Astrocyte (in vitro differentiated cells and primary cell): Measurements from ENCODE around the gene KRTAP1-1. TPM values are rescaled to one million over a fixed set of nuclear protein-coding genes. Genes with fewer than 3 reads are reported as not detected.

Experiments used
- DNase-seq: peaks from one replicate; pipeline ENCODE4 v3.0.0-alpha.2; 2010; ENCODE audit warnings: low read depth
- FAIRE-seq: peaks from 2 replicates; lab custom pipeline; 2011; peaks lifted over from hg19 to GRCh38; lab: Jason Lieb, UNC
- H2AFZ ChIP-seq: 2 replicates; pipeline ENCODE4 v1.6.0; 2012; ENCODE audit warnings: low read depth, low read length, inconsistent platforms
- H3K27ac ChIP-seq: 2 replicates; pipeline ENCODE4 v1.5.1; 2011; ENCODE audit warnings: low read depth, low read length, inconsistent platforms
- H3K27me3 ChIP-seq: 2 replicates; pipeline ENCODE4 v1.6.0; 2011; ENCODE audit warnings: low read length, inconsistent platforms; ENCODE audit not compliant: insufficient read depth
- H3K36me3 ChIP-seq: 2 replicates; pipeline ENCODE4 v1.5.1; 2011; ENCODE audit warnings: low read length, inconsistent platforms; ENCODE audit not compliant: insufficient read depth
- H3K4me1 ChIP-seq: 2 replicates; pipeline ENCODE4 v1.5.1; 2011; ENCODE audit warnings: low read length, inconsistent platforms; ENCODE audit not compliant: insufficient read depth
- H3K4me2 ChIP-seq: 2 replicates; pipeline ENCODE4 v1.6.0; 2012; ENCODE audit warnings: low read length, inconsistent platforms
- H3K4me3 ChIP-seq: 2 replicates; pipeline ENCODE4 v1.5.1; 2011; ENCODE audit warnings: low read depth, mild to moderate bottlenecking, low read length, inconsistent platforms; ENCODE audit not compliant: insufficient read depth
- H3K79me2 ChIP-seq: 2 replicates; pipeline ENCODE4 v1.6.0; 2012; ENCODE audit warnings: mild to moderate bottlenecking, low read length, inconsistent platforms; ENCODE audit not compliant: insufficient read depth
- H3K9ac ChIP-seq: 2 replicates; pipeline ENCODE4 v1.6.0; 2012; ENCODE audit warnings: mild to moderate bottlenecking, low read length, inconsistent platforms
- H3K9me3 ChIP-seq: 2 replicates; pipeline ENCODE4 v1.5.1; 2012; ENCODE audit warnings: low read depth, mild to moderate bottlenecking, low read length, inconsistent platforms; ENCODE audit not compliant: insufficient read depth
- H4K20me1 ChIP-seq: 2 replicates; pipeline ENCODE4 v1.6.0; 2012; ENCODE audit warnings: low read length, inconsistent platforms; ENCODE audit not compliant: insufficient read depth
- H3K27ac Mint-ChIP-seq: one replicate; pipeline ENCODE4 v1.8.0; 2021; ENCODE audit warnings: mild to moderate bottlenecking, mixed read lengths; ENCODE audit not compliant: unreplicated experiment
- H3K27me3 Mint-ChIP-seq: one replicate; pipeline ENCODE4 v1.8.0; 2021; ENCODE audit warnings: low read depth, mixed read lengths; ENCODE audit not compliant: unreplicated experiment
- H3K36me3 Mint-ChIP-seq: one replicate; pipeline ENCODE4 v1.8.0; 2021; ENCODE audit warnings: low read depth, mixed read lengths; ENCODE audit not compliant: unreplicated experiment
- H3K4me1 Mint-ChIP-seq: one replicate; pipeline ENCODE4 v1.8.0; 2021; ENCODE audit warnings: low read depth, mixed read lengths; ENCODE audit not compliant: unreplicated experiment
- H3K4me3 Mint-ChIP-seq: one replicate; pipeline ENCODE4 v1.8.0; 2021; ENCODE audit warnings: mild to moderate bottlenecking, moderate library complexity, mixed read lengths; ENCODE audit not compliant: unreplicated experiment
- H3K9me3 Mint-ChIP-seq: one replicate; pipeline ENCODE4 v1.8.0; 2021; ENCODE audit warnings: mild to moderate bottlenecking, mixed read lengths; ENCODE audit not compliant: unreplicated experiment
- CTCF ChIP-seq: IDR thresholded peaks from 2 replicates; pipeline ENCODE4 v1.5.1; 2011; ENCODE audit warnings: low read depth, mild to moderate bottlenecking, inconsistent platforms, low read length, moderate library complexity; ENCODE audit not compliant: insufficient read depth
- EZH2 ChIP-seq: IDR thresholded peaks from 2 replicates; pipeline ENCODE4 v1.6.1; 2012; ENCODE audit warnings: mild to moderate bottlenecking, low read length, inconsistent platforms; ENCODE audit not compliant: insufficient read depth
- total RNA-seq: library from RNA; stranded (reverse); gene quantifications from 2 replicates; pipeline ENCODE4 v1.2.1, GENCODE V29; 2021

Gene KRTAP1-1
- total RNA-seq, 1 donor from 2014 or later = not detected

- Mint-ChIP-seq H3K36me3 (no peaks in the 10 kb centered on the region), H3K27ac (no peak overlapping the region), H3K4me3 (no peak overlapping the region), H3K4me1 (no peaks in the 10 kb centered on the region), H3K27me3 (no peaks in the 10 kb centered on the region), H3K9me3 (no peaks in the 10 kb centered on the region)
- H3K4me1 ChIP-seq = no peaks in the 10 kb centered on the region
- H3K36me3 ChIP-seq = no peaks in the 10 kb centered on the region
- H3K4me2 ChIP-seq = no peak overlapping the region
- no peak for TF ChIP-seq CTCF
- no peak for TF ChIP-seq EZH2
- H3K9ac ChIP-seq = no peak overlapping the region
- no peaks in the 10 kb centered on the region for H3K79me2 ChIP-seq
- H3K9me3 ChIP-seq = no peaks in the 10 kb centered on the region
- no peak overlapping the region for H3K27ac ChIP-seq
- no peaks in the 10 kb centered on the region for H3K27me3 ChIP-seq
- FAIRE-seq (no peak), DNase-seq (no peak)
- no peak overlapping the region for H2AFZ ChIP-seq
- H4K20me1 ChIP-seq = no peaks in the 10 kb centered on the region
- H3K4me3 ChIP-seq = no peak overlapping the region
These were observed 25.8 kb downstream of the KRTAP1-1 start for GRCh38 chr17:41015454-41015853.

GRCh38 chr17:41013606-41014005, 27.6 kb downstream of the KRTAP1-1 start:
- H3K27ac ChIP-seq = no peak overlapping the region
- Mint-ChIP-seq H3K36me3 (no peaks in the 10 kb centered on the region), H3K27ac (peak overlapping the region; percentile 41), H3K4me1 (no peaks in the 10 kb centered on the region), H3K4me3 (no peak overlapping the region), H3K9me3 (no peaks in the 10 kb centered on the region), H3K27me3 (no peaks in the 10 kb centered on the region)
- no peaks in the 10 kb centered on the region for H3K79me2 ChIP-seq
- no peaks in the 10 kb centered on the region for H3K36me3 ChIP-seq
- no peaks in the 10 kb centered on the region for H3K4me1 ChIP-seq
- H3K9ac ChIP-seq = no peak overlapping the region
- no peaks in the 10 kb centered on the region for H3K9me3 ChIP-seq
- H3K27me3 ChIP-seq = no peaks in the 10 kb centered on the region
- DNase-seq (no peak), FAIRE-seq (no peak)
- no peaks in the 10 kb centered on the region for H4K20me1 ChIP-seq
- no peak overlapping the region for H2AFZ ChIP-seq
- H3K4me2 ChIP-seq = no peak overlapping the region
- no peak overlapping the region for H3K4me3 ChIP-seq
- no peak for TF ChIP-seq EZH2

GRCh38 chr17:41013181-41013580, 28.1 kb downstream of the KRTAP1-1 start:
- no peak for FAIRE-seq
- H3K9ac ChIP-seq = no peak overlapping the region
- no peak overlapping the region for H2AFZ ChIP-seq
- Mint-ChIP-seq H3K4me3 (no peak overlapping the region), H3K4me1 (no peaks in the 10 kb centered on the region), H3K36me3 (no peaks in the 10 kb centered on the region), H3K9me3 (no peaks in the 10 kb centered on the region), H3K27ac (no peak overlapping the region), H3K27me3 (no peaks in the 10 kb centered on the region)
- H4K20me1 ChIP-seq = no peaks in the 10 kb centered on the region
- no peaks in the 10 kb centered on the region for H3K27me3 ChIP-seq
- no peak for DNase-seq
- no peaks in the 10 kb centered on the region for H3K9me3 ChIP-seq
- no peak overlapping the region for H3K4me2 ChIP-seq
- H3K4me1 ChIP-seq = no peaks in the 10 kb centered on the region
- no peak overlapping the region for H3K27ac ChIP-seq
- no peaks in the 10 kb centered on the region for H3K79me2 ChIP-seq
- H3K36me3 ChIP-seq = no peaks in the 10 kb centered on the region
- TF ChIP-seq EZH2 (no peak), CTCF (no peak)
- no peak overlapping the region for H3K4me3 ChIP-seq
